Measurements from ENCODE around the gene NAT16.

The NAT16 gene

DNA sequence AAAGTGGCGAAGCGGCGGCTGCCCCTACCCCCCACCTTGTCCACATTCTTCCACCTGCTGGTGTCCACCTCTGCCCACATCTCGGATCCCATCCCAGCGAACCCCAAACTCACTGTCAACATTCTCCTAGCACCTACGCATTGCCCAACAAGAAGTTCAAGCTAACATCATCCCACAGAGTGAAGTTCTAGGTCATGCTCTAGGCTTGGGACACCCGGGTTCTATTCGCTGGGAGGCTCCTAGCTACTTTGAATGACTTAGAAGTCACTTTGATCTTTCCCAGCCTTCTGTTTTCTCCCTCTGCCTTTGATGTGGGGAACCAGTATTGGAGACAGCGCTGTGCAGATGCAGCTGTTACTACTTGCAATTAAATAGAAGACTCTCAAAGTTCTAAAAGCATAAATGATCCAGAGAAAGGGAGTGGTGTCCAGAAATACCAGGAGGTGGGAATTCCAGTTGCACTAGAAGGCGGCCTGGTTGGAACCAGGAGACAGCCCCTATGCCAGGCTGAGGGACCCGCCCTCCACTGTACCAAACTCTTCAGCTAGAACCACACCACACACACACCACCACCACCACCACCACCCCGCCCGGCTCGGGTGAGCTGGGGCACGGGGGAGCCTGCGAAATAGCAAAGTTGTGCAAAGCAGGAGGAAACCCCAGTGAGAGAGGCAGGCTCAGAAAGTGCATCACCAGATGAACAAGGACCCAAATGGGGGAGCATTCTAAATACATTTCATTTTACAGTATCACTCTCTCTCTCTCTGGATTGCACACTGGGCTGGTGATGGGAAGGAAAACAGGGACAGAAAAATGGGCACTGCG is 9.3 kb downstream of the NAT16 start:
- DNase-seq (ENCODE audit: low read depth), result no peak

DNA sequence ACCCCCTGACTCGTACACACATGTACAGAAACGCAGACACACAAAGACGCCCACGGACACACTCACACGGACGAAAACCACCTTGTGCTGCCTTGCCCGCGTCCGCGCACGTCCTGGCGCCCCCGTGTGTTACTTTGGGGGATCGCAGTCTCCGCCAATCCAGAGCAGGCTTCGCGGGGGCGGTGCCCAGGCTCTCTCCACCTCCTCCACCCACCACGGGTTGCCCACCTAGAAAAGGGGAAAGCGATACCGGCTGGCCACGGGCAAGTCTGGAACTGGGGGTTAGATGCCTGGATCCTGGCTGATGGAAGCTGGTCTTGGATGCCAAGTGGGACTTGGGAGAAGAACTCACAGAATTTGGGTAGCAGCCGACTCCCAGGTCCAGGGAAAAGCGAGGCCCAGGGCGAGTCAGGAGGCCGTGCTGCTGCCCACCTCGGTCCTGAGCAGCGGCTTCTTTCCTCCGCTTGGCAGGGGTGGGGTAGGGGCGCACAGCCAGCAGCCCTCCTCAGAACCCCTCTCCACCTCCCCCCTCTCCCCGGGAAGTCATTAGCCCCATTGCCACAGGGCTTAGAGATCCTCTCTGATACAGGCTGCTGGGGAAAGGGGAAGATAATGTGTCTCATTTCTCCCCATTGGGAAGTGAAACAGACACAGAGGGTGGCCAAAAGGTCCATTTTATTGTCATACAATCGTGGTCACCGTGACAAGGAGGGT is 10.1 kb downstream of the NAT16 start:
- peak; percentile 55 for DNase-seq (ENCODE audit: low read depth)

DNA sequence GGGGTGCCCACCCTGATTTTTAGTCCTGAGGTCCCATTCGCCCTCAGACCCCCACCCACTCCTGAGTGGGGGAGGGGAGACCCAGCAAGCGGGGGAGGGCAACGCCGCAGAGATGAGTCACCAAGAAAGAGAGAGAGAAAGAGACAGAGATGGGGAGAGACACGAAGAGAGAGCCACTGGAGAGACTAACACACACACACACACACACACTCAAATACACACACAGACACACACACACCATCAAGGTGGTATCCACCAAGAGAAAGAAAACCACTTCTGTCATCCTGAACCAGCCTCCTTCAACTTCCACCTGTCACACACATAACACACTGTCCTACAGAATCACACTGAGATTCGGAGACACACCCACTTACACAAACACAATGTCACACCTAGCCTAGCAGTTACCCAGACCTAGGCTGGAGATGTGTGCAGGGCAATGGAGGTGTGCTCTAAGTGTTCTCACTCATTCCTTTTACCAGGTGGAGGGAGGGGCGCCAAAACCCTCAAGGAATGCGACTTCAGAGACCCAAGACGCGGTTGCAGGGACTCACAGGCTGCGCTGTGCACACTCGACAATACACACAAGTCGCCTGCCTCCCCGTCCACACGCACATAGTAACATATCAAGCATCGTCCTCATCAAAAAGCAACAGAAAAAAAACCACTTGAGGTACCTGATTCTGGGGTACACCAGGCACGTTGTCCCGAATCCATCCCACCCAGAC is 10.8 kb downstream of the NAT16 start:
- DNase-seq (ENCODE audit: low read depth), result no peak

DNA sequence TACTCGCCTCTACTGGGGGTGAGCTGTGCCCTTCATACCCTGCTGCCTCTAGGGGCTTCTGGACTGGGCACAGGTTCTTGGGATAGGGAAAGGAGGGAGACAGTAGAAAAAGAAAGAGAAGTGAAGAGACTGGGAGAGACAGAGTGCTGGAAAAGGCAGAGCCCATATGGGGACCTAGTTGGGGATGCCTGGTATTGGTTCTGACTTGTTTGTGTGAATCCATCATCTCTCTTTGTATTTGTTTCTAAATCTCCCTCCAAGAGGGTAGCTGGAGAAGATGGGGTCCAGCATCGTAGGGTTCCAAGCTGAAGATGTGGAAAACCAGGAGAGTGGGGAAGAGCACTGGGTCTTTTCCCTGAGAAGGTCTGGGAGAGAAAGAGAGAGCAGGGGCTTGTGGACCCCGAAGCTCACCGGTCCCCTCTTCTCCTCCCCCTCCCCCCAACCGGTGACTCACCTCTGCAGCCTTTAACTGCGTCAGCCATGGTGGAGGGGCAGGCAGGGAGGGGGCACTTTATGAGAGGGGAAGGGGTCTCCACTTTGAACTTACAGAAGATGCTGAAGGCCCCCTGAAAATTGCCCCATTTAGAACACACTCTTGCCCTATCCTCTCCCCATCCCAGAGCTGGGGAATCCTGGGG is 11.6 kb downstream of the NAT16 start:
- DNase-seq (ENCODE audit: low read depth), result no peak

DNA sequence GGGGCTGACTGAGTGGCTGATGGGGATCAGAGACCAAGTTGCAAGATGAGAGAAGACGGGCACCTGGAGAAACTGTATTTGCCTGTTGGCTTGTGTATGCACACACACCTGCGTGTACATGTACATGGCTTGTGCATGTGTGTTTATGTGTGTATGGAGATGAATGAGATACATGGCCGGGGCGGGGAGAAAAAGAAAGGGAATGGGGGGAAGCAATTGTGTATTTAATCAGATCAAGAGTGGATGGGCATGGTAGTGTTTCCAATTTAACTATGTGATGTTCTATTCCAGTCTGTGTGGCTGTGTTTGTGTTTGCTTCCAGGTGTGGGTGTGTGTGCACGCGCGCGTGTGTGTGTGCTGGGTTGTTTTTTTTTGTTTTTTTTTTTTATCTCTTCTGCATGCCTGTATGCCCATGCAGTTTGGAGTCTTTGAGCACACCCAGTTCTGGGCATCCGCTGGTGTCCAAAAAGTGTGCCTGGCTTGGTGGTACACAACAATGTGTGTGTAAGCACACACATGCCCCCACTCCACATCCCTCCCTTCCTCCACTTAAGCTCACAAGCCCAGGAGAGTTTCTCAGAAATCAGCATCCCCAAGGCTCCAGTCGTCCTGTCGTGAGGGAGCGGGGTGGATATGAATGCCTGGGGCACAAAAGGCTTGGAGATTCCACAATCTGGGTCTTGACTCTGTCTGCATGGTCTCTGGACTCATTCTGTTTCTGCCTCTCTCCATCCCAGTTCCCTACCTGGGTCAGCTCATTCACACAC is 12.3 kb downstream of the NAT16 start:
- DNase-seq (ENCODE audit: low read depth), result no peak

DNA sequence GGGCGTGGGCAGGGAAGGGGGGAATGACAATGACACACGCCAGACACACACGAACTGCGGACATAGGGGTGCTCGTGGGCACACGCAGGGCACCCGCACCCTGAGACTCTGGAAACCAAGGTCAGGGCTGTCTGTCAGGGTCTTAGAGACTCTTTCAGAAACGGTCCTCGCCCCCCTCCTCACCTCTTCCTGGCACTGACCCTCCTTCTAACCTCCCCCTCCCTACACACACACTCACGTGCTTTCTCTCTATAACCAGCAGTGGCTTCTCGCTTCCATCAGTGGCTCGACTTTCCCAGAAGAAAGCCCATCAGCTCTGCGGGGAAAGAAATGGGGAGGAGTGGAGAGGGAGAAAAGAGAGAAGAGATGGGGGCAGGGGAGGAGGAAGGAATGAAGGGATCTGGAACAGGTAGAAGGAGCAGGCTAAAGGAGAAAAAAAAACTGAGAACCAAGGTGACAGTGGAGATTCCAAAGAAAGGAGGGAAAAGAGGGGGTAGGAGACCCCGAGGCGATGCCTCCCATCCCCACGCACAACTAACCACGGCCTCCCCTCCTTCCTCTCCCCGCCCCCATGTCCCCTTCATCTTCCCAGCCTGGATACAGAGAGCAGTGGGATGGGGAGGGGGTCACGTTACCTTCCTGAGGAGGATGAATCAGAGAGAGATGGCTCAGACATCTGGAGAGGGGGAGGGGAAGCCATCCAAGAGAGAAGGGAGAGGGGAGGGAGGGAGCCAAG is 13.0 kb downstream of the NAT16 start:
- DNase-seq (ENCODE audit: low read depth), result no peak

DNA sequence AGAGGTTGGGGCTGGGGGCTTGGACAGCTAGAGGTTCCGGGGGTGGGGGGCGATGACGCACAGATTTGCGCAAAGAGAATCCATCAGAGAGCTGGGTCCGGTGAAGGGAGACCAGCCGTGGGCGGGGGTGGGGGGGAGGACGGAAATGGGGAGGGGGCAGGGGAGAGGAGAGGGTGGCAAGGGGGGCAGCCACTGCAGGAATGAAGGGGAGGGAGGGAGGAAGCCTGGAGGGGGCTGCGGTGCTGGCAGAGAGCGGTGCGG is 13.5 kb downstream of the NAT16 start:
- no peak for DNase-seq (ENCODE audit: low read depth)

DNA sequence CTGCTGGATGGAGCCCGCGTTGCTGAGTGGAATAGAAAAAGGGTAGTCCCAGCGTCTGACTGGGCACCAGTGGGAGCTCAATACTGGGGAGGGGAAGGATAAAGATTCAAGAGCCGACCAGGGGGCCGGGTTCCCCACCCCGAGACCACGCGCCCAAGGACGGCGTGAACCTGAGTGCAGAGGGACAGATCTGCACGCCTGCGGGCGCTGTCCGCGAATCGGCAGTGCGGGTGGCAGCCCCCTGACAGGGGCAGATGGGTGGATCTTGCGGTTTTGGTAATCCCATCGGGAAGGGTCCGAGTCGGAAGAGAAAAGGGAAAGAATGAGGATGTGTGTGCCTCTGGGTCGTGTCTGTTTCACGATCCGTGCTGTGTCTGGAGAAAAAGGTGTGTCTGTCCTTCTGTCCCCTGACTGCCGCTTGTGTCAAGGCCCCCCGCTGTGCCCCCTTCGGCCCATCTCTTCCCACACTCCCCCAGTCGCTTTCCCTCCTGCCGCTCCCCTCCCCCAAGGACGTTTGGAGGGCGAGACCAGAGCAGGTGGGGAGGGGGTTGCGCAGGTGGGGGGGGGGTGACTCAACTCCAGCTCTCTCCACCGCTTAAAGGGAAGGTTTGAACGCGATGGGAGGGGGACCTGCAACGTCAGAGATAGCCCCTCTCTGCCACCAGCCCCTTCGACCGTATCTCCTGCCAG is 14.0 kb downstream of the NAT16 start:
- DNase-seq (ENCODE audit: low read depth), result no peak

DNA sequence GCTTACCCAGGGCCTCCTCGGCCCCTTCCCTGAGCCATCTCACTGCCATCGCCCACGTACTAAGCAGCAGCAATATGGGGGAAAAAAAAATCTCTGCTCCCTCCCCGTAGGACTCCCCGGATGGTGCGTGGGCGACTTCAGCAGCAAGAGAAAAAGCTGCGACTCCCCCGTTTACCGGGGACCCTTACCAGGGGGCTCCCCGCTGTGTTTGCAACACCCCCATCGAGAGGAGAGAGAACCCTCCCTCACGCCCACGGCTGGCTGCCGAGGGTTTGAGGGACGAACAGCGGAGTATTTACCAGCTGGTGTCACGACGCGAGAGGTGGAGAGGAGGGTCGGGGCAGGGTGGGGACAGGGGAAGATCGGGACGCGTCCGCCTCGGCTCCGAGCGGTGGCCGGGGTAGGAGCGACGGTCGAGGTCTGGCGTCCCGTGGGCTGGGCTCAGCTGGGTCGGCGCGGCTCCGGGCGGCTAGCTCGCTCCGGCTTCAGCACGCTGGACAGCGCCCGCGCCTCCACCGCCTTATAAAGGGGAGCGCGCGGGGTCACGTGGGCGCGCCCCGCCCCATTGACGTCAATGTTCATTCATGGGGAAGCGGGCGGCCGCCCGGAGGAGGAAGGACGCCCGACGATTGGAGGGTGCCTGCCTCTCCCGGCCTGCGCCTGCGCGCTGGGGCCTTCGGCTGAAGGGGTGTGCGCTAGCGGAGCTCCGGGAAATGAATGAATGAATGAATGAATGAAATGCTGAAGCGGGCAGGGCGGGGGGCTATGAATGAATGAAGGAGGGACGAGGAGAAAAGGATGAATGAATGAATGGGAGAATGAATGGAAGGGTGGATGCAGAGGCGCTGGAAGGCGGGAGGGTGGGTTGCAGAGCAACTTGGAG is 14.8 kb downstream of the NAT16 start, which contains the start of gene VGF:
Gene VGF (minus strand): TSS at position 495 of the 883 bp plus-strand sequence. CDS start 726 bp downstream, outside the sequence.
- peak; percentile 90 for DNase-seq (ENCODE audit: low read depth)

DNA sequence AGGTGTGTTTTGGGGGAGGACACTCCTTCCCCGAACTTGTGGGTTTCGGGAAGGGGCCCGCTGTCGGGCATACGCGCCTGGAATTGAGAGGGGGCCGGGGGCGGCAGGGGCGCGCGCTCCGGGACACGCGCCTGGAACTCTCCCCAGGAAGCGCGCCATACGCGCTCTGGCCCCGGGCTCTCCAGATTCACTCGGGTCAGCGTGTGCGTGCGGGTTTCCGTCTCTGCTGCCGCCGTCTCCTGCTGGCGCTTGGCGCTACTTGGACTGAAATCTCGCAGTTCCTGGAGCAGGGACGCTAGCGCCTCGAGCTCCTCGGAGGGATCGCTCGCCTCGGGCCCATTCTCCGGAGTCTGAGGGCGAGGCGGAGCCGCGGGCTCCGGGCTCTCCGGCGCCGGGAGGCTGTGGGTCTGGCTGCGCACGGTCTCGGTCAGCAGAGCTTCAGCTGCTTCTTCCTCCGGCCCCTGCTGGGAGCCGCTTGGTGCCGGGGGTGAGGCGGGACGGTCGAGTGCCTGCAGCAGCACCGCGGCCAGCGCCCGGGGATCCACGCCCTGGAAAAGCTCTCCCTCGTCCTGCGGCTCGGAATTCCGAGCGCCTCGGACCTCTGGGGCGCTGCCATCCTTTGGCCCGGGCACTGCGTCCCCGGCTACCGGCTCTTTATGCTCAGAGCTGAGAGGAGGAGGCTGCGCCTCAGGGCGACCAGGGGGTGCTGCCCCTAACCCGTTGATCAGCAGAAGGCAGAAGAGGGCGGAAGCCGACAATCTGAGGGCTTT is 15.8 kb downstream of the NAT16 start:
- DNase-seq (ENCODE audit: low read depth), result peak; percentile 53

DNA sequence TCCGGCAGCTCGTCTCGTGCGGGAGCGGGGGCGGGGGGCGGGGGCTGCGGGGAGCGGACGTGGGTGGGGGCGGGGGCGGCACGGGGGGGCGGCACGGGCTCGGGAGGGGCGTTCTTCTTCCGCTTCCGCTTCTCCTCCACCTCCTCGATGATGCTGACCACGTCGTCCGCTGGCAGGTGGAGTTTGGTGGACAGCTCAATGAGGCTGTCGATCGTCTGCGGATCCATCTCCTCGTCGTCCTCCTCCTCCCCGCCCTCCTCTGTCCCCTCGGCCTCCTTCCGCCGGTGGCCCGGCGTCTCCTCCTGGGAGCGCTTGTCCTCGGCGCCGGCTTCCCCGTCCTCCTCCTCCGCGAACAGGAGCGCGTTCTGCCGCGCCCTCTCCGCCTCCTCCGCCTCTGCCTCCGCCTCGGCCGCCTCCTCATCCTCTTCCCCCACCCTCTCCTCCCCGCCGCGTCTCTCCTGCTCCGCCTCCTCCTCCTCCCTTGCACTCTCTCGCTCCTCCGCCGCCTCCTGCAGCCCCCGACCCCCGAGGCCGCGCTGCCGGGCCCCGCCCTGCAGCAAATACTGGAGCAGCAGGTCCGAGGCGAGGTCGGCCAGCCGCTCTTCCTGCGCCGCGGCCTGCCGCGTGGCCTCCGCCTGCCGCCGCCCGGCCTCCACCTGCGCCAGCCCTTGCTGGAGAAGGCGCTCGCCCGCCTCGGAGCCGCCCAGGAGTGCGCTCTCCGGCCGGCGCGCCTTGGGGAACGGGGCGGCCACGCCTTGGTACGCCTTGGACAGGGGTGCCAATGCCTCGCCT is 16.6 kb downstream of the NAT16 start:
- no peak for DNase-seq (ENCODE audit: low read depth)

DNA sequence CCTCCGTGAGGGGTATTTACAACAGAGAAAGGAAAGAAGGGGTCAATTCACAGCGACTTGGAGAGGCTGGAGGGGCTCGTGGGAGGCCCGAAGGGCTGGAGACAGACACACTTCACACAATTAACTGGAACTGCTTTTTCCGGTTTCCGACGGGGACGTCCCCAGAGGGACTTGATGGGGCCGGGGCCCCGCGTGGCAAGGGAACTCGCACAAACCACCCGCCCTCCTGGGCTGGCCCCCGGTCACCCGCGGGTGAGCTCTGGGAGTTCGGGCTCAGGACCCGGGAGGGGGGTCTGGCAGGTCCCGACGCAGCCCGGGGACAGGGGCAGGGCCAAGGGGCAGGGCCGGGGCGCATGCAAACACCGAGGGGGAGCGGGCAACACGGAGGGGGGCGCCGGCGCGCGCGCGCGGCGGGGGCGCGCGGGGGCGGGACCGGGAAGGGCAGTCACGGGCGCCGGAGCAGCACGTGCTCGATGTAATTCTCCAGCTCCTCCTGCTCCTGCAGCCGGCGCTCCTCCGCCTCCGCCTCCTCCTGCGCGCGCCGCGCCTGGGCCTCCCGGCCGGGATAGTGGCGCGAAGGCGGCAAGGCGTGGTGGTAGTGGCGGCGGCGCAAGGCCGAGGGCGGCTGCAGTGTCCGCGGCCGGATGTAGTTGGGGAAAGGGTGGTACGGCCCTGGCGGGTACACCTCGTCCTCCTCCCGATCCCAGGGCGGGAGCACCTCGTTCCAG is 17.4 kb downstream of the NAT16 start:
- DNase-seq (ENCODE audit: low read depth), result peak; percentile 38

DNA sequence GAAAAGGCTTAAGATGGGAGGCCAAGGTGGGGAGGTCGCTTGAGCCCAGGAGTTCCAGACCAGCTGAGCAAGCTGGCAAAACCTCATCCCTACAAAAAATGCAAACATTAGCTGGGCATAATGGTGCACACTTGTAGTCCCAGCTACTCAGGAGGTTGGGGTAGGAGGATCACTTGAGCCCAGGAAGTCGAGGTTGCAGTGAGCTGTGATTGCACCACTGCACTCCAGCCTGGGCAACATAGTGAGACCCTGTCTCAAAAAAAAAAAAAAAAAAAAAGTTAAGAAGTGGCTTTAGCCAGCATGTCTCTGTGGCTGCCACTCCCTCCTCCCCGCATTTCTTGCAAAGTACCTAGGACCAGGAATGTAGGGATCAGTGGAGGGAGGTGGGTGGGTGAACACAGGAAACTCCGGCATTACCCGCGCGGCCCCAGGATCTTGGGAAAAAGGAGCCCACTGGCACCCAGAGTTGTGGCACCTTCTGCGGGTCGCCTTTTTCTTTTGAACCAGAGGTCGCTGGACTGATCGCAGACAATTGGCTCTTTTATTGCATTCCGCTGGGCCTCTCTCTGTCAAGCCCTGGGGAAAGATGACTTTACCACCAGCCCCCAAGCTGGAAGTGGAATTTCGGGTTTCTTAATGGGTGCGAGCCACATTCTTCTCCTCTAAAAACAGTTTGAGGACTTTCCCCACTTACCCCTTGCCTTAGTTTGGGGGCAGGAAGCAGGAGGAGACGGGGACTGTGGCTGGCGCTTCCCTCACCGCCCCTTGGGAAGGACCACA is 18.2 kb downstream of the NAT16 start:
- DNase-seq (ENCODE audit: low read depth), result no peak

DNA sequence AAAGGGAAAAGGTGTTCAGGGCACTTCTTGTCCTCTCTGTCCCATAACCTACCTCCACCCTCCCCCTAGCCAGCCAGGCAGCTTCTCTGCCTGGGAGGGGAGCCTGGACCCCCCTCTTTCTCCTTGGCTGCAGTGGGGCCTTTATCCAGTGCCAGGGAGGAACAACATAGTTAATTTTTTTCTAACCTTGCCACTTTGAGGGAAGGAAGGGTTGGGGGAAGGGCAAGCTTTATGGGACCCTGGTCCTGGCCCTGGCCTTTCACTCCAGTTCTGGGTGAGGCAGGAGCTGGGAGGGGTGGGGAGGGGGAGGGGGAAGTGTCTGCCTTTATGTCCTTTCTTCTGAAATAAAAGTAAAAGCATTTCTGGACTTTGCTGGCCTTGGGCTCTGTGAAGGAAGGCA is 19.2 kb downstream of the NAT16 start:
- no peak for DNase-seq (ENCODE audit: low read depth)

DNA sequence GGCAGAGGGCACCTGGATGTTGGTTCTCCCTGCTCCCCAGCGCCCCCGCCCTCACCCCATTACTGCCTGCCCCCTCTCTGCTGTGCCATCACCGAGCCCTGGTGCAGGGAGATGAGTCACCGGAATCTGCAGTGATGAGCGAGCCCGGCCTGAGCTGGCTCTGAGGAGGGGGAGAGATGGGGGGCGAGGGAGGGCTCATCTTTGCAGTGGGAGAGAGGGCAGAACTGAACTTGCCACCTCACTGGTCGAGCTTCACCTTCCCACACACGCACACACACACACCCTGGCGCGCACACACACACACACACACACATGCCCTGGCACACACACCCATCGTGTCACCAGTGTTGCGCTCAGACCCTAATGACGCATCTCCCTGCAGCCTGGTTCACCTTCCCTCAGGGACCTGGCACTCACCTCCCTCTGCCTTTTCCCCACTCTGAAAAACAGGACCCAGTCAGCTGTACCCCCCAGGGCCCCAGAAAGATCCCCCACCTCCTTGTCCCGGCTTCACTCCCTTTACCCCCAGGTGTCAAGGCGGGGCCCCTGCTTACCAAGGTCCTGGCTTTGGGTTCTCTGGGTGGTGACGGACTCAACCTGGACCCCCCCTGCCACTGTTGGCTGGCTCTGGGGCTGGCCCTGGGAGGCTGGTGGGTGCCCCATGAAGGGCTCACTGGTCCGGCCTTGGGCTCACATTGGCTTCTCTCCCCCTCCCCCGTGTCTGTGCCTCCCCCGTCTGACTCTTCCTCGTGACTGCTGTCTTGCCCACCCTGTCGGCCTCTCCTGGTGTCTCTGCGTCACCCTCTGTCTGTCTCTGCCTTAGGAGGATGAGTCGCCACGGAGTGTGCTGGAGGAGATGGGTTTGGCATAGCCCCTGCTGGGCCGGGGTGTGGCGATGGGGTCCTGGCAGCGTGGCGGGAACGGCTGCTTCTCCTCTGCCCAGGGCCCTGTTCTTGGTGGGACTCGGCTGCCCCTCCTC is 20.1 kb downstream of the NAT16 start:
- DNase-seq (ENCODE audit: low read depth), result no peak

Measured in fibroblast of gingiva (primary cell).